ENCODE data around the gene IPO13.

The IPO13 gene

GRCh38 chr1:43938892-43939587, 7.7 kb upstream of the IPO13 start:
- no peak for TF ChIP-seq CTCF (IDR thresholded peaks at IDR 0.05; ENCODE audit: low read depth, low read length)
- H3K4me3 ChIP-seq (replicated peaks in 1 of 2; ENCODE audit: low read depth in 2 of 2, low read length in 2 of 2) = no peak overlapping the region
- DNase-seq (ENCODE audit: low read depth in 2 of 2) = no peak

GRCh38 chr1:43942411-43942810, 4.3 kb upstream of the IPO13 start:
- H3K4me3 ChIP-seq (replicated peaks in 1 of 2; ENCODE audit: low read depth in 2 of 2, low read length in 2 of 2) = no peak overlapping the region
- DNase-seq (ENCODE audit: low read depth in 2 of 2) = no peak
- TF ChIP-seq CTCF (IDR thresholded peaks at IDR 0.05; ENCODE audit: low read depth, low read length) = no peak

- DNase-seq (ENCODE audit: low read depth in 2 of 2) = no peak
- H3K4me3 ChIP-seq (replicated peaks in 1 of 2; ENCODE audit: low read depth in 2 of 2, low read length in 2 of 2) = no peak overlapping the region
- TF ChIP-seq CTCF (IDR thresholded peaks at IDR 0.05; ENCODE audit: low read depth, low read length) = no peak
Observed at GRCh38 chr1:43944860-43945259, 1.9 kb upstream of the IPO13 start.

GRCh38 chr1:43945674-43946235, 995 bp upstream of the IPO13 start:
- no peak for TF ChIP-seq CTCF (IDR thresholded peaks at IDR 0.05; ENCODE audit: low read depth, low read length)
- no peak for DNase-seq (ENCODE audit: low read depth in 2 of 2)
- H3K4me3 ChIP-seq (replicated peaks in 1 of 2; ENCODE audit: low read depth in 2 of 2, low read length in 2 of 2) = peak overlapping the region; percentile 86 to 94

GRCh38 chr1:43947061-43947873, 517 bp downstream of the IPO13 start:
- H3K4me3 ChIP-seq (replicated peaks in 1 of 2; ENCODE audit: low read depth in 2 of 2, low read length in 2 of 2) = peak overlapping the region; percentile 86 to 94
- no peak for TF ChIP-seq CTCF (IDR thresholded peaks at IDR 0.05; ENCODE audit: low read depth, low read length)

GRCh38 chr1:43947874-43948437, 1.2 kb downstream of the IPO13 start:
- TF ChIP-seq CTCF (IDR thresholded peaks at IDR 0.05; ENCODE audit: low read depth, low read length) = no peak
- DNase-seq (ENCODE audit: low read depth in 2 of 2) = no peak

More at GRCh38 chr1:43947061-43947873, 517 bp downstream of the IPO13 start:
- no peak for DNase-seq (ENCODE audit: low read depth in 2 of 2)

More at GRCh38 chr1:43947874-43948437, 1.2 kb downstream of the IPO13 start:
- H3K4me3 ChIP-seq (replicated peaks in 1 of 2; ENCODE audit: low read depth in 2 of 2, low read length in 2 of 2) = peak overlapping the region; percentile 86 to 94
